ENCODE data around the gene CRABP1. TPM values are rescaled to one million over a fixed set of nuclear protein-coding genes. Genes with fewer than 3 reads are reported as not detected.

Gene CRABP1
- total RNA-seq, 1 donor: not detected

DNA sequence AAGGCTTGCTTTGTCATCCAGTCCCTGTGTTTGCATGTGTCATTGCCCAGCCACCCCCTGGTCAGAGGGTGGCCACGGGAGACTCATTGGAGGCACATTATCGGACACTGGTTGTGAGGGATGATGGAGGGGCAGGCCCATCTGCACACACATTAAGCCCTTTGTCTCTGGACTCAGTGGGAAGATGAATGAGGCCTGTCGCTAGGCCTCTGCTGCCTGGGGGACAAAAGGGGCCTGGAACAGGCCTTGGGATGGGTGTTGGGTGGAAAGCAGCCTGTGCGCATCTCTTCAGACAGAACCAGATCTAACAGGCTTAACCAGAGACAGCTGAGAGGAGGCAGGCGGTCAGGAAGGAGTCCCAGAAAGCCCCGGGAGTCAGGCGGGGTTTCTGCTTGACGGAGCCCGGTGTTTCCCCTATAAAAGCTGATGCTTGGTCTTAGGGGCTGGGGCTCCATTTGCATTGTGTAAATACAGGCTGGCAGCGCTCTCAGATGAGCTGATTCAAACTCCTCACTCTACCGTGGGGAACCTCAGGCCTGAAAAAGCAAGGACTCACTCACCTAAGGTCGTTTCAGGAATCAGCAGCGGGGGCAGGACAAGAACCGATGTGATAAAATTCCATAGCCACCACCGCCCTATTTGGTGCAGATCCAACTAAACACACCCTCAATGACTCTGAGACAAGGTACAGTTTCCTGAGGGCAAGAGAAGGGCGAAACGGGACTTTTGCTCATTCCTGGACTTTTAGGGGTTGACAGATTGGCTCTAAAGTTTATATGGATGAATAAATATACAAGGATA lies 23.7 kb upstream of the CRABP1 start:
- no peak for DNase-seq (ENCODE audit: low read depth)
- H3K4me3 ChIP-seq (ENCODE audit: low read depth, low read length): no peak overlapping the region
- TF ChIP-seq, protein P1, sequence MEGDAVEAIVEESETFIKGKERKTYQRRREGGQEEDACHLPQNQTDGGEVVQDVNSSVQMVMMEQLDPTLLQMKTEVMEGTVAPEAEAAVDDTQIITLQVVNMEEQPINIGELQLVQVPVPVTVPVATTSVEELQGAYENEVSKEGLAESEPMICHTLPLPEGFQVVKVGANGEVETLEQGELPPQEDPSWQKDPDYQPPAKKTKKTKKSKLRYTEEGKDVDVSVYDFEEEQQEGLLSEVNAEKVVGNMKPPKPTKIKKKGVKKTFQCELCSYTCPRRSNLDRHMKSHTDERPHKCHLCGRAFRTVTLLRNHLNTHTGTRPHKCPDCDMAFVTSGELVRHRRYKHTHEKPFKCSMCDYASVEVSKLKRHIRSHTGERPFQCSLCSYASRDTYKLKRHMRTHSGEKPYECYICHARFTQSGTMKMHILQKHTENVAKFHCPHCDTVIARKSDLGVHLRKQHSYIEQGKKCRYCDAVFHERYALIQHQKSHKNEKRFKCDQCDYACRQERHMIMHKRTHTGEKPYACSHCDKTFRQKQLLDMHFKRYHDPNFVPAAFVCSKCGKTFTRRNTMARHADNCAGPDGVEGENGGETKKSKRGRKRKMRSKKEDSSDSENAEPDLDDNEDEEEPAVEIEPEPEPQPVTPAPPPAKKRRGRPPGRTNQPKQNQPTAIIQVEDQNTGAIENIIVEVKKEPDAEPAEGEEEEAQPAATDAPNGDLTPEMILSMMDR (IDR thresholded peaks at IDR 0.05; ENCODE audit: insufficient read depth, low read length): no peak

DNA sequence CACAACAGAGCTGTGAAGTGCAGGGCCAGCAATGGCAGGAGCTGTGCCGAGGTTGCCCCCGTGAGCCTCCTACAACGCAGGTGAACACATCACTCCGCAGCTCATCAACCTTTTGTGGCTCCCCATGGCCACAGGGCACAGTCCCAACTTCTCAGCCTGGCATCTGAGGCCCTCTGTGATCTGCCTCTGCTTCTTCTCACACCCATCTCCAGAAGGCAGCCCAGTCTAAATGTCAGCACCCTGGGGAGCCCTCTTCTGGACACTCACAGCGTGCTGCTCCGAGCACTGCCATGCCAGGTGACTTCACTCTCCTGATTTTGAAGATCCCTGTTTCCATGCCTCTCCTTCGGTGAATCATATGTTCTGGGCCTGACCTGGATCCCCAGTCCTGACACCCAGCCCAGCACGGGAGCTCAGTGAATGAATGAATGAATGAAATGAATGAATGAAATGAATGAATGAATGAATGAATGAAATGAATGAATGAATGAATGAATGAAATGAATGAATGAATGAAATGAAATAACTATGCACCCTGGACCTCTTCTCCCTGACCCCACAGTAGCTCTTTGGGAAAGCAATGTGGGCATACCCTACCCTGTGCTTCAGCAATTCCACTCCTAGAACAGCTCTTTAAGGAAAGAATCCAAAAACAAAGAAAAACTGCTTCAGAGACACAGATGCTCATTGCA lies 22.9 kb upstream of the CRABP1 start:
- TF ChIP-seq, protein P1 (IDR thresholded peaks at IDR 0.05; ENCODE audit: insufficient read depth, low read length): no peak
- no peak for DNase-seq (ENCODE audit: low read depth)

DNA sequence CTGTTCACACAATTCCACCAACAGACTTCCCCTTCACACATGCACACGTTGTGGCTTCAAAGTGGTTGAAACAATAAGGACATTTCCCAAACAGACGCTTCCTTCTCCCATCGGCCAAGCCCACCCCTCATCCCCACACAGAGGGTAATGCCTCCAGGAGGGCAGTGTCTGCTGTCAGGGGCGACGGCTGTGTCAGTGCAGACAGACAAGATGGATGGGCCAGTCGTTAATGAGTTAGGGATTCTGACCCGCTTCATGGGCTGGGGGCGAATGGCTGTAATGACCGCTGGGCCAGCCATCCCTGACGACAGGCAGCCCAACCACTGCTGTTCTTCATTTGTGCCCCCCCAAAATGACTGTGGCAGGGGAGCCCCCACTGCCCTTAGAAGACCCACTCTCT lies 20.6 kb upstream of the CRABP1 start:
- no peak overlapping the region for H3K4me3 ChIP-seq (ENCODE audit: low read depth, low read length)
- TF ChIP-seq, protein P1 (IDR thresholded peaks at IDR 0.05; ENCODE audit: insufficient read depth, low read length): no peak
- no peak for DNase-seq (ENCODE audit: low read depth)

More for the DNA sequence above, 22.9 kb upstream of the CRABP1 start:
- H3K4me3 ChIP-seq (ENCODE audit: low read depth, low read length): no peak overlapping the region

DNA sequence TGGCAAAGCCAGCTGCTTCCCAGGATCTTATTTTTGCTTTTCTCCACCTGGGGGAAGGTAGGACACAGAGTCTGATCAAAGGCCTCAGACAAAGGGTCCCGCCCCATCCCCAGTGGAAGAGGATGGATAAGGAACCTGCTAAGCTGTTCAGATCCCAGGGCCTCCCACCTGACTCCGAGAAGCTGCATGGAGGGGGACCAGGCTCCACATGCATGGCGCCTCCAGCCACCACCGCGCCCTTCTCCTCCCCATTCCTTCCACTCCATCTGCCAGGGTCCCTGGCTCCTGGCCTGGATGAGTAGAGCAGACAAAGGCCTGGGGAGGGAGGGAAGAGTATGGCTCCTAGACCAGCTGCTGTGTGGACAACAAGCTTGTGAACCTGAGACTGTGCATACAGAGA lies 20.0 kb upstream of the CRABP1 start:
- no peak for DNase-seq (ENCODE audit: low read depth)
- H3K4me3 ChIP-seq (ENCODE audit: low read depth, low read length): no peak overlapping the region
- TF ChIP-seq, protein P1 (IDR thresholded peaks at IDR 0.05; ENCODE audit: insufficient read depth, low read length): no peak

DNA sequence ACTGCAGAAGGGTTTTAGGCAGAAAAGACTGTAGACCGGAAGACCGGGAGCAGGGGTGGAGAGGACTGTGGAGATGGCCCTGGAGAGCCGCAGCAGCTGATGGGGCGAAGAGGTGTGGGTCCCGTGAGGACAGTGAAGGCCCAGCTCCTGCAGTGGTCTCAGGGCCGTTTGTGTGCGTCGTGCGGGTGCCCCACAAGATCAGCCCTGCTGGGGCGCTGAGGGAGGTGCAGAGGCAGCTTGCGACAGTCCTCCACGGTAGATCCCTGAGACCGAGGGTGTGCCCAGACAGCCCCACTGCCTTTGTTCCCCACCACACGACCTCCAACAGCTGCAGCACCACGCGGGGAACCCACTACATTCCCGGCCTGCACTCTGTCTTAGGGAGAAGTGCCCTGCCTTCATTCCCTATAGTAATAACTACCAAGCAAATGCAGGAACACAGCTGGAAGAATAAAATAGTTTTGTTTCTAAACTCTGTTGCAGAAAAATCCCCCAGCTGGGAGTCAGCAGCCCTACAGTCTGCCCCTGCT lies 19.0 kb upstream of the CRABP1 start:
- TF ChIP-seq, protein P1 (IDR thresholded peaks at IDR 0.05; ENCODE audit: insufficient read depth, low read length): no peak
- DNase-seq (ENCODE audit: low read depth): no peak
- H3K4me3 ChIP-seq (ENCODE audit: low read depth, low read length): no peak overlapping the region

DNA sequence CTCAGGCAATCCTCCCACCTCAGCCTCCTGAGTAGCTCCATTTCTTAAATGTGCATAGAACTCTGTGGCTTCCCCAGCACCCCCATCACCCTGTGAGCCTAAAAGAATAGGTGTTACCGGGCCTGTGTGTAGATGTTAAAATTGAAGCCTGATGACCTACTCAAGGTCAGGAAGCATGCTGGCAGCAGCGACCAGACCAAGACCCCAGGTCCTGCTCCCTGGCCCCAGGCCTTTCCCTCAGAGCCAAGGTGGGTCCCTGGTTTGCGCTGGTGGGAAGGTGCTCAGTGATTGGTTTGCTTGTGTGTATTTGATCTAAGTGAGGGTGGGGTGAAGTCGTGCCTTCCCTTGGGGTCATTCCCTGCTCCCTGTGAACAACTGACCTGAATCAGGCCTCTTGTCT lies 18.4 kb upstream of the CRABP1 start:
- no peak for DNase-seq (ENCODE audit: low read depth)
- TF ChIP-seq, protein P1 (IDR thresholded peaks at IDR 0.05; ENCODE audit: insufficient read depth, low read length): no peak
- no peak overlapping the region for H3K4me3 ChIP-seq (ENCODE audit: low read depth, low read length)
